Neural progenitor cell (in vitro differentiated cells): ENCODE measurements around the gene WDR7.

ENCODE experiments used
- CTCF ChIP-seq: fragments of 200-600 bp; sonication (generic); IDR thresholded peaks from 2 replicates; pipeline ENCODE4 v1.5.1; 2017; ENCODE audit warnings: antibody characterized with exemption, mild to moderate bottlenecking
- EZH2 ChIP-seq: fragments of 200-600 bp; sonication (generic); IDR thresholded peaks from 2 replicates; pipeline ENCODE4 v1.6.1; 2017; ENCODE audit warnings: antibody characterized with exemption, mild to moderate bottlenecking, moderate library complexity
- EZH2phosphoT487 ChIP-seq: fragments of 200-600 bp; sonication (generic); IDR thresholded peaks from 2 replicates; pipeline ENCODE4 v1.6.1; 2017; ENCODE audit warnings: antibody characterized with exemption

- TF ChIP-seq CTCF (no peak), EZH2 (no peak), EZH2phosphoT487 (no peak)
Measured at GRCh38 chr18:57060814-57061213, 409.7 kb downstream of the WDR7 start.
